GM23338 (cell line): Measurements from ENCODE around the gene MICALL2. TPM values are rescaled to one million over a fixed set of nuclear protein-coding genes. Genes with fewer than 3 reads are reported as not detected.
A peak's percentile ranks its signal among the peaks of the same experiment; 100 is the strongest.

Experiments used
- ATAC-seq: fragments of 200-7000 bp; cut with Tn5 transposase; 3 replicates; pipeline ENCODE4 v1.9.1; 2020
- DNase-seq: peaks from one replicate; pipeline ENCODE4 v3.0.0-alpha.2; 2015; ENCODE audit warnings: low spot score
- H2AFZ ChIP-seq: fragments of 200-600 bp; sonication (generic); 2 replicates; pipeline ENCODE4 v1.8.0; 2016; ENCODE audit warnings: antibody characterized with exemption, mild to moderate bottlenecking, moderate library complexity
- H3F3A ChIP-seq: fragments of 200-600 bp; sonication (generic); replicated peaks from 2 replicates; pipeline ENCODE4 v1.8.0; 2017; ENCODE audit warnings: antibody characterized with exemption, mixed run types, low read depth
- H3K27ac ChIP-seq: fragments of 200-600 bp; sonication (generic); 2 replicates; pipeline ENCODE4 v1.6.1; 2016; ENCODE audit warnings: low read depth
- H3K27me3 ChIP-seq: fragments of 200-600 bp; sonication (generic); 2 replicates; pipeline ENCODE4 v1.8.0; 2016; ENCODE audit warnings: mild to moderate bottlenecking, mixed run types, moderate library complexity; ENCODE audit not compliant: insufficient read depth
- H3K36me3 ChIP-seq: fragments of 200-600 bp; sonication (generic); 2 replicates; pipeline ENCODE4 v1.8.0; 2016; ENCODE audit warnings: mild to moderate bottlenecking; ENCODE audit not compliant: insufficient read depth
- H3K4me1 ChIP-seq: fragments of 200-600 bp; sonication (generic); 2 replicates; pipeline ENCODE4 v1.8.0; 2016; ENCODE audit warnings: mild to moderate bottlenecking, moderate library complexity; ENCODE audit not compliant: insufficient read depth
- H3K4me2 ChIP-seq: fragments of 200-600 bp; sonication (generic); 2 replicates; pipeline ENCODE4 v1.7.1; 2017; ENCODE audit warnings: mixed run types
- H3K4me3 ChIP-seq: fragments of 200-600 bp; sonication (generic); 2 replicates; pipeline ENCODE4 v1.6.1; 2016; ENCODE audit warnings: mixed run types
- H3K79me2 ChIP-seq: fragments of 200-600 bp; sonication (generic); replicated peaks from 2 replicates; pipeline ENCODE4 v1.8.0; 2017; ENCODE audit warnings: mild to moderate bottlenecking; ENCODE audit not compliant: insufficient read depth
- H3K9me2 ChIP-seq: fragments of 200-600 bp; sonication (generic); 2 replicates; pipeline ENCODE4 v1.8.0; 2017; ENCODE audit not compliant: insufficient read depth
- H4K20me1 ChIP-seq: fragments of 200-600 bp; sonication (generic); replicated peaks from 2 replicates; pipeline ENCODE4 v1.8.0; 2017; ENCODE audit warnings: mild to moderate bottlenecking; ENCODE audit not compliant: insufficient read depth
- H3K27ac Mint-ChIP-seq: 2 replicates; pipeline ENCODE4 v1.8.0; 2020; ENCODE audit warnings: inconsistent platforms, mild to moderate bottlenecking, moderate library complexity, mixed read lengths
- H3K27me3 Mint-ChIP-seq: 3 replicates; pipeline ENCODE4 v1.8.0; 2022; ENCODE audit warnings: low read depth, mild to moderate bottlenecking, moderate library complexity, mixed read lengths, inconsistent platforms; ENCODE audit not compliant: insufficient read depth, poor library complexity
- H3K36me3 Mint-ChIP-seq: 3 replicates; pipeline ENCODE4 v1.8.0; 2021; ENCODE audit warnings: low read depth, mild to moderate bottlenecking, inconsistent platforms, moderate library complexity, mixed read lengths
- H3K4me1 Mint-ChIP-seq: 3 replicates; pipeline ENCODE4 v1.8.0; 2020; ENCODE audit warnings: mild to moderate bottlenecking, inconsistent platforms, mixed read lengths
- H3K4me3 Mint-ChIP-seq: 3 replicates; pipeline ENCODE4 v1.8.0; 2021; ENCODE audit warnings: moderate library complexity, mild to moderate bottlenecking, inconsistent platforms, mixed read lengths
- H3K9me3 Mint-ChIP-seq: 3 replicates; pipeline ENCODE4 v1.8.0; 2020; ENCODE audit warnings: moderate library complexity, mild to moderate bottlenecking, inconsistent platforms, mixed read lengths
- CTCF ChIP-seq, 2 experiments: fragments of 200-600 bp in 1 of 2; sonication (generic) in 1 of 2; conservative IDR thresholded peaks; 2 replicates each; pipeline versions ENCODE4 v1.5.1 to v1.6.1; 2016 to 2017; ENCODE audit warnings: antibody characterized with exemption in 2 of 2, low read depth in 2 of 2, mild to moderate bottlenecking in 2 of 2, moderate library complexity in 1 of 2
- EZH2 ChIP-seq: fragments of 200-600 bp; sonication (generic); IDR thresholded peaks from one replicate; pipeline ENCODE4 v1.8.0; 2017; ENCODE audit warnings: antibody characterized with exemption, mild to moderate bottlenecking, low read depth; ENCODE audit not compliant: unreplicated experiment
- EZH2phosphoT487 ChIP-seq: fragments of 200-600 bp; sonication (generic); IDR thresholded peaks from one replicate; pipeline ENCODE4 v1.8.1; 2018; ENCODE audit warnings: antibody characterized with exemption; ENCODE audit not compliant: unreplicated experiment
- JUNB ChIP-seq: IDR thresholded peaks from one replicate; pipeline ENCODE4 v1.6.1; 2016; ENCODE audit warnings: antibody characterized with exemption; ENCODE audit not compliant: unreplicated experiment
- NANOG ChIP-seq: IDR thresholded peaks from 2 replicates; pipeline ENCODE4 v1.6.1; 2016; ENCODE audit warnings: antibody characterized with exemption, borderline replicate concordance
- POLR2AphosphoS5 ChIP-seq: IDR thresholded peaks from 2 replicates; pipeline ENCODE4 v1.6.1; 2016; ENCODE audit warnings: antibody characterized with exemption, low read depth
- ZNF114 ChIP-seq: fragments of 250-450 bp; sonication (Bioruptor Pico); IDR thresholded peaks from 2 replicates; pipeline ENCODE4 v1.5.0; 2020; ENCODE audit warnings: mild to moderate bottlenecking, moderate library complexity
- ZNF331 ChIP-seq: fragments of 250-450 bp; sonication (Bioruptor Pico); IDR thresholded peaks from 2 replicates; pipeline ENCODE4 v1.5.0; 2020; ENCODE audit warnings: low read depth, mild to moderate bottlenecking, moderate library complexity
- polyA plus RNA-seq: library from polyadenylated mRNA; unstranded; fragments of >200 nt; fragmentation: Nextera tagmentation; extraction: Ambion mirVana; gene quantifications from 2 replicates; pipeline ENCODE4 v1.2.1, GENCODE V29; 2016
- total RNA-seq: library from RNA; depleted of rRNA; stranded (reverse); fragments of >200 nt; shearing (Covaris generic); gene quantifications from 2 replicates; pipeline ENCODE4 v1.2.3, GENCODE V29; 2014
- TF ChIP-seq, protein P1 (sequence below): IDR thresholded peaks from 2 replicates; pipeline ENCODE4 v1.6.1; 2016; ENCODE audit warnings: antibody characterized with exemption
- TF ChIP-seq, protein P2 (sequence below): IDR thresholded peaks from one replicate; pipeline ENCODE4 v1.6.1; 2018; ENCODE audit warnings: antibody characterized with exemption; ENCODE audit not compliant: unreplicated experiment

MICALL2 gene
- total and polyA plus RNA-seq, 2 experiments from 2014 or later = 7.0 to 13.0 TPM

DNA sequence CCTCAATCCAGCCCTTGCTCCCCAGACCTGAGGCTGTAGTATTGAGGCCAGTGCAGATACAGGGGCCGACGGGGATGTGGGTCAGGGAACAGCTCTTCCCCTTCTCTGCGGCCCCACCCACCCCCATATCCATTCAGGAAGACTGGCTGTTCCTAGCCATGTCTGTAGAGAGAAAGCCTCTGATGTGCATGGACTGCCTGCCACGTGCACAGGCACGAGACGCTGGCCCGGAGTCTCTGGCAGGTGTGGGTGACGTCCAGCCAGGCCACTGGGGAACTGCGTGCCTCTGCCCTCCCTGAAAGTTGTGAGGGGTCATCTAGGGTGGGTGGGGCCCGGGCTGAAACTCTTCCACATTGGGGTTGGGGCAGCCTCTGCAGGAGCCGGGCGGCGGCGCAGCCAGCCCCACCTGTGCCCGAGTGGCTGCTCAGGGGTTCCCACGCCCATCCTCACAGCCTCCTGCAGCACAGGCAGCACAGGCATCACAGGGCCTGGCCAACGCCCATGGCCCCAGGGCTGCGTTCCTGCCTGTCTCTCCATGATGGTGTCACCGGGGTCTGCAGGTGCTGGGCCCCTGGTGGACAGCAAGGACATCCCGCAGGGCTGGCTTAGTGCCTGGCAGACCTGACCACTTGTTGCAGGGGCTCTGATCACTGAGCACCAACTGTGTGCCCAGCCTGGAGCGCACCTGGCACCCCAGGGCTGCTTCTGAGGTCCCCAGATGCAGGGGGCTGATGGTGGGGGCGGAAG, 27.5 kb downstream of the MICALL2 start:
- no peak overlapping the region for H3K4me2 ChIP-seq
- H3K36me3 ChIP-seq = no peaks in the 10 kb centered on the region
- Mint-ChIP-seq H3K27me3 (peaks cover 15% of the 10 kb centered on the region), H3K4me1 (peaks cover 2% of the 10 kb centered on the region), H3K4me3 (no peak overlapping the region), H3K9me3 (no peaks in the 10 kb centered on the region), H3K27ac (no peak overlapping the region), H3K36me3 (no peaks in the 10 kb centered on the region)
- H3K4me3 ChIP-seq = no peak overlapping the region
- no peaks in the 10 kb centered on the region for H3F3A ChIP-seq
- no peaks in the 10 kb centered on the region for H3K79me2 ChIP-seq
- no peak overlapping the region for H2AFZ ChIP-seq
- no peaks in the 10 kb centered on the region for H3K27me3 ChIP-seq
- no peaks in the 10 kb centered on the region for H3K9me2 ChIP-seq
- no peak for TF ChIP-seq EZH2
- TF ChIP-seq EZH2phosphoT487 = no peak
- no peak for TF ChIP-seq CTCF (conservative IDR thresholded peaks at IDR 0.05; ENCODE audit: low read depth in 2 of 2)
- no peak for TF ChIP-seq ZNF114
- no peak for TF ChIP-seq ZNF331 (CRISPR knock-in tag)
- no peak for TF ChIP-seq JUNB
- no peak for TF ChIP-seq POLR2AphosphoS5
- no peak for DNase-seq
- H3K4me1 ChIP-seq = no peaks in the 10 kb centered on the region
- H3K27ac ChIP-seq = no peak overlapping the region
- ATAC-seq = peak; percentile 28
- H4K20me1 ChIP-seq = no peaks in the 10 kb centered on the region

- Histone ChIP-seq H3F3A (no peaks in the 10 kb centered on the region), H3K79me2 (no peaks in the 10 kb centered on the region), H3K27ac (no peak overlapping the region), H3K4me3 (no peak overlapping the region), H4K20me1 (no peaks in the 10 kb centered on the region), H3K9me2 (no peaks in the 10 kb centered on the region), H3K27me3 (no peaks in the 10 kb centered on the region), H3K4me1 (no peaks in the 10 kb centered on the region), H3K36me3 (no peaks in the 10 kb centered on the region), H2AFZ (no peak overlapping the region), H3K4me2 (no peak overlapping the region)
- ATAC-seq (peak; percentile 3; the same call in 2 of the 3 replicates), DNase-seq (no peak)
- Mint-ChIP-seq H3K4me1 (peaks cover 2% of the 10 kb centered on the region), H3K27ac (no peak overlapping the region), H3K4me3 (no peak overlapping the region), H3K9me3 (no peaks in the 10 kb centered on the region), H3K36me3 (no peaks in the 10 kb centered on the region), H3K27me3 (peaks cover 15% of the 10 kb centered on the region)
- TF ChIP-seq NANOG (no peak), ZNF331 (CRISPR knock-in tag) (no peak), EZH2phosphoT487 (no peak), POLR2AphosphoS5 (no peak), ZNF114 (no peak)
- TF ChIP-seq, protein P1, sequence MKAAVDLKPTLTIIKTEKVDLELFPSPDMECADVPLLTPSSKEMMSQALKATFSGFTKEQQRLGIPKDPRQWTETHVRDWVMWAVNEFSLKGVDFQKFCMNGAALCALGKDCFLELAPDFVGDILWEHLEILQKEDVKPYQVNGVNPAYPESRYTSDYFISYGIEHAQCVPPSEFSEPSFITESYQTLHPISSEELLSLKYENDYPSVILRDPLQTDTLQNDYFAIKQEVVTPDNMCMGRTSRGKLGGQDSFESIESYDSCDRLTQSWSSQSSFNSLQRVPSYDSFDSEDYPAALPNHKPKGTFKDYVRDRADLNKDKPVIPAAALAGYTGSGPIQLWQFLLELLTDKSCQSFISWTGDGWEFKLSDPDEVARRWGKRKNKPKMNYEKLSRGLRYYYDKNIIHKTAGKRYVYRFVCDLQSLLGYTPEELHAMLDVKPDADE = no peak
- TF ChIP-seq, protein P2, sequence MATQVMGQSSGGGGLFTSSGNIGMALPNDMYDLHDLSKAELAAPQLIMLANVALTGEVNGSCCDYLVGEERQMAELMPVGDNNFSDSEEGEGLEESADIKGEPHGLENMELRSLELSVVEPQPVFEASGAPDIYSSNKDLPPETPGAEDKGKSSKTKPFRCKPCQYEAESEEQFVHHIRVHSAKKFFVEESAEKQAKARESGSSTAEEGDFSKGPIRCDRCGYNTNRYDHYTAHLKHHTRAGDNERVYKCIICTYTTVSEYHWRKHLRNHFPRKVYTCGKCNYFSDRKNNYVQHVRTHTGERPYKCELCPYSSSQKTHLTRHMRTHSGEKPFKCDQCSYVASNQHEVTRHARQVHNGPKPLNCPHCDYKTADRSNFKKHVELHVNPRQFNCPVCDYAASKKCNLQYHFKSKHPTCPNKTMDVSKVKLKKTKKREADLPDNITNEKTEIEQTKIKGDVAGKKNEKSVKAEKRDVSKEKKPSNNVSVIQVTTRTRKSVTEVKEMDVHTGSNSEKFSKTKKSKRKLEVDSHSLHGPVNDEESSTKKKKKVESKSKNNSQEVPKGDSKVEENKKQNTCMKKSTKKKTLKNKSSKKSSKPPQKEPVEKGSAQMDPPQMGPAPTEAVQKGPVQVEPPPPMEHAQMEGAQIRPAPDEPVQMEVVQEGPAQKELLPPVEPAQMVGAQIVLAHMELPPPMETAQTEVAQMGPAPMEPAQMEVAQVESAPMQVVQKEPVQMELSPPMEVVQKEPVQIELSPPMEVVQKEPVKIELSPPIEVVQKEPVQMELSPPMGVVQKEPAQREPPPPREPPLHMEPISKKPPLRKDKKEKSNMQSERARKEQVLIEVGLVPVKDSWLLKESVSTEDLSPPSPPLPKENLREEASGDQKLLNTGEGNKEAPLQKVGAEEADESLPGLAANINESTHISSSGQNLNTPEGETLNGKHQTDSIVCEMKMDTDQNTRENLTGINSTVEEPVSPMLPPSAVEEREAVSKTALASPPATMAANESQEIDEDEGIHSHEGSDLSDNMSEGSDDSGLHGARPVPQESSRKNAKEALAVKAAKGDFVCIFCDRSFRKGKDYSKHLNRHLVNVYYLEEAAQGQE = no peak
Measured at GRCh38 chr7:1431226-1431625, 28.0 kb downstream of the MICALL2 start.
